Spinal cord (tissue), 10 donors: Measurements from ENCODE around the gene MDK. TPM values are rescaled to one million over a fixed set of nuclear protein-coding genes. Genes with fewer than 3 reads are reported as not detected.

ENCODE experiments used
- DNase-seq, 6 donors: peaks; one replicate each; pipeline versions ENCODE4 v3.0.0 to v3.0.0-alpha.2; 2013 to 2015; ENCODE audit warnings: low spot score in 6 of 6, low read depth in 4 of 6
- H3K27ac ChIP-seq: one replicate; pipeline ENCODE4 v1.5.1; 2013; ENCODE audit warnings: low read depth, low read length, control low read depth
- H3K27me3 ChIP-seq: one replicate; pipeline ENCODE4 v1.6.1; 2013; ENCODE audit warnings: low read length; ENCODE audit not compliant: control insufficient read depth, insufficient read depth
- H3K36me3 ChIP-seq: one replicate; pipeline ENCODE4 v1.6.1; 2013; ENCODE audit warnings: low read length; ENCODE audit not compliant: control insufficient read depth, insufficient read depth
- H3K4me1 ChIP-seq: one replicate; pipeline ENCODE4 v1.6.1; 2013; ENCODE audit warnings: low read length; ENCODE audit not compliant: control insufficient read depth, insufficient read depth
- H3K4me3 ChIP-seq: one replicate; pipeline ENCODE4 v1.5.1; 2013; ENCODE audit warnings: low read depth, low read length, control low read depth
- H3K9me3 ChIP-seq: one replicate; pipeline ENCODE4 v1.6.1; 2013; ENCODE audit warnings: low read length; ENCODE audit not compliant: control insufficient read depth, insufficient read depth
- WGBS: methylation state at CpG from one replicate; pipeline ENCODE4 v1.1.5; 2013; ENCODE audit warnings: missing lambda C conversion rate; ENCODE audit not compliant: insufficient coverage; 5-methylcytosine and 5-hydroxymethylcytosine counted together
- polyA plus RNA-seq, 2 donors: library from polyadenylated mRNA; unstranded; fragments of 120-200 nt; gene quantifications; one replicate each; pipeline ENCODE4 v1.2.1, GENCODE V29; 2013; ENCODE audit not compliant: insufficient read length in 2 of 2
- total RNA-seq, 2 donors: library from RNA; depleted of rRNA in 1 of 2; stranded (reverse); fragments of 120-200 nt in 1 of 2; fragments of >200 nt in 1 of 2; gene quantifications; one replicate each; pipeline versions ENCODE4 v1.2.3 to v1.2.4, GENCODE V29; 2013 to 2014
- donor health status: healthy.

MDK gene
- total and polyA plus RNA-seq, 4 donors, result 47.0 to 423 (median 259) TPM

DNA sequence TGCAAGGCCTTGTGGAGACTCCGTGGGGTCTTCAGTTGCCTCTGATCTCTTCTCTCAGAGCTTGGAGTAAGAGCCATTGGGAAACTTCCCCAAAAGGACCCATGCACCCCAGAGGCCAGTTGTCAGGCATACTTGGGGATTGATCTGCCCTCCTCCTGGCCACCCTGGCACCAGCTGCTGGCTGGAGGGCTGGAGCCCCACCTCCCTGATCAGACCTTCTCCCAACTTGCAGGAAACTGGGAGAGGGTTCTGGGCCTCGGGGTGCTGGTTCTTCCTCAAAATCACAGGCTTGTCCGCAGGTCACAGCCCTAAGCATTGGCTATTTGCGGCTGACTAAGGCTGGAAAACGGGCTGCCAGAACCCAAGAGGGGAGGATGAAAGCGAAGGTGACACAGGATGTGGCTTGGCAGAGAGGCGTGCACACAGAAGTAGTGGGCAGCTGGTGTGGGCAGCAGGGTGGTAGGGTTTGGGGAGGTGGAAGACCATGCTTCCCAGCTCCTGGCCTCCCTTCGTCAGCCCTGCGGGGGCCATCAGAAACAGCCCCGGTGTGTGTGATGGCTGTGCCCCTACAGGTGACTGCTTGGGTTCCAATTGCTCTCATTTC, 35.5 kb upstream of the MDK start:
- peaks cover 34% of the 10 kb centered on the region for H3K4me1 ChIP-seq
- no peaks in the 10 kb centered on the region for H3K27me3 ChIP-seq
- H3K36me3 ChIP-seq, result peaks cover 19% of the 10 kb centered on the region
- peak overlapping the region; percentile 21 for H3K4me3 ChIP-seq
- no peaks in the 10 kb centered on the region for H3K9me3 ChIP-seq
- H3K27ac ChIP-seq, result no peak overlapping the region
- WGBS, result 81% methylated on average over 10 of the region's 10 CpGs
- no peak for DNase-seq

GRCh38 chr11:46346886-46347636, 34.4 kb upstream of the MDK start, which contains the start of gene DGKZ:
TSS of gene DGKZ (plus strand) at chr11:46347463. CDS start at chr11:46347660, 197 bp downstream.
- H3K36me3 ChIP-seq, result peaks cover 26% of the 10 kb centered on the region
- no peaks in the 10 kb centered on the region for H3K27me3 ChIP-seq
- WGBS, result 8% methylated on average over 80 of the region's 80 CpGs
- no peaks in the 10 kb centered on the region for H3K9me3 ChIP-seq
- H3K27ac ChIP-seq, result no peak within 1 kb of the TSS
- H3K4me1 ChIP-seq, result peaks cover 41% of the 10 kb centered on the region
- DNase-seq, result peak; percentile 70 to 94 (median 76)
- H3K4me3 ChIP-seq, result peak within 1 kb of the TSS; percentile 68

DNA sequence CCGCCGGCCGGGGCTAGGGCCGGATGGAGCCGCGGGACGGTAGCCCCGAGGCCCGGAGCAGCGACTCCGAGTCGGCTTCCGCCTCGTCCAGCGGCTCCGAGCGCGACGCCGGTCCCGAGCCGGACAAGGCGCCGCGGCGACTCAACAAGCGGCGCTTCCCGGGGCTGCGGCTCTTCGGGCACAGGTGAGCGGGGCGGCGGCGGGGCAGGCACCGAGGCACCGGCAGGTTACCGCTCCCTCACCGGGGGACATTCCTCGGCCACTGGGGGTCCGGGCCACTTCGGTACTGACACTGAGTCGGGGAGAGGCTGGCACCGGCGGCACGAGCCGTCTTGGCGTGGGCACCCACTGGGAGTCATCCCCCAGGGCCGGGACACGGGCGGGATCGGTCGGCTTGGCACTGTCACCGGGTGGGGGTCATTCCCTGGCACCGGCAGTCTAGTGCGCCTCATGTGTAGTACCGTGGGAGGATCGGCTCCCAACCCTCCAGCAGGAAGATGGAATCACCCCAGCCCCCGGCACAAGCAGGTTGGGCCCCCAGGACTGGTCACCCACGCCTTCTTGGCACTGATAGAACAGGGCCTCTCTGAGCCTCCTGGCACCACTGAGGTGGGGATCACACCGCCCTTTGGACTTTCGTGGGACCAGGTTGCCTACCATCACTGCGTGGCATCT, 33.7 kb upstream of the MDK start:
- no peaks in the 10 kb centered on the region for H3K27me3 ChIP-seq
- H3K4me1 ChIP-seq, result peaks cover 46% of the 10 kb centered on the region
- peaks cover 33% of the 10 kb centered on the region for H3K36me3 ChIP-seq
- peak overlapping the region; percentile 68 for H3K4me3 ChIP-seq
- no peak overlapping the region for H3K27ac ChIP-seq
- 8% methylated on average over 62 of the region's 63 CpGs for WGBS
- H3K9me3 ChIP-seq, result no peaks in the 10 kb centered on the region
- DNase-seq, result no peak

- Histone ChIP-seq H3K27me3 (no peaks in the 10 kb centered on the region), H3K9me3 (no peaks in the 10 kb centered on the region), H3K27ac (no peak overlapping the region), H3K4me1 (peaks cover 55% of the 10 kb centered on the region), H3K36me3 (peaks cover 41% of the 10 kb centered on the region), H3K4me3 (peak overlapping the region; percentile 68)
- no peak for DNase-seq
- WGBS, result 70% methylated on average over 18 of the region's 18 CpGs
Observed at GRCh38 chr11:46348566-46349401, 32.7 kb upstream of the MDK start.

DNA sequence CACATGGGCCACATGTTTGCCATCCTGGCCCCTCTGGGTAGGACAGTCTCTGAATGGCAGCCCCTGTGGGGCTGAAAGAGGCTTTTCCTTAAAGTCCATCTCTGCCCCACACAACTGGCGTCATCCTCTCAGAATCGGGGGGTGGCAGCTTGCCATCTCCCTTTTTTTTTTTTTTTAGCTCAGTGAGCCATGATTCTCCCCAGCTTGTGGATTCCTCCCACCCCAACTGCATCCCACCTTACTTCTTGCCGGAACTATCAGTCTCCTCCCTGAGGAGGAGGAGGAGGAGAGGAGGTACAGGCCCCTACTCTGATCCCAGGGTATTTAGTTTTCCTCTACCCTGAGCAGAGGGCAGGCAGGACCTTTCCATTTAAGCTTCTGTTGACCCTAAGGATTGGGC, 30.8 kb upstream of the MDK start:
- H3K27me3 ChIP-seq, result no peaks in the 10 kb centered on the region
- 40% methylated on average over 2 of the region's 3 CpGs for WGBS

GRCh38 chr11:46351148-46351547, 30.3 kb upstream of the MDK start:
- H3K27me3 ChIP-seq, result no peaks in the 10 kb centered on the region
- 90% methylated on average over 7 of the region's 8 CpGs for WGBS
- no peak overlapping the region for H3K27ac ChIP-seq
- H3K4me3 ChIP-seq, result no peak overlapping the region
- peaks cover 52% of the 10 kb centered on the region for H3K4me1 ChIP-seq
- DNase-seq, result no peak
- H3K36me3 ChIP-seq, result peaks cover 36% of the 10 kb centered on the region
- H3K9me3 ChIP-seq, result no peaks in the 10 kb centered on the region

More for the DNA sequence above, 30.8 kb upstream of the MDK start:
- peaks cover 56% of the 10 kb centered on the region for H3K4me1 ChIP-seq
- H3K27ac ChIP-seq, result no peak overlapping the region
- H3K36me3 ChIP-seq, result peaks cover 36% of the 10 kb centered on the region
- DNase-seq, result no peak
- no peak overlapping the region for H3K4me3 ChIP-seq
- no peaks in the 10 kb centered on the region for H3K9me3 ChIP-seq

DNA sequence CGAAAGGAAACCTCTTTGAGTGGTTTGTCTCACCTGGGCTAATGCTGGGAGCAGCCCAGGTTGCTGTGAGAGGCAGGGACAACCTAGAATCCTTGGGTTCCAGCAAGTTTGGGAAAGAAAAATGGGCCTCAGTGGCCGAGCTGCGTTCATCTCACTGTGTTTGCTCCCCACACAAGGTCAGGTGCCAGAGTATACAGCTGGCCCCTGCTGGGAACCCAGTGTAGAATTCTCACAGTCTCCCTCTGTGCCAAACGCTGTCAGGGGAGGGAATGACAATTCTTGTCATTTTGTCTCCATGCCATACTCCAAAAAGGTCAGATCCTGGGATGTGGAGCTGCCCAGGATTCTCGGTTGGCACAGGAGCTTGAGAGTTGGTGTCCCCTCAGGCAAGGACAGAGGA, 29.9 kb upstream of the MDK start:
- no peak for DNase-seq
- Histone ChIP-seq H3K27ac (no peak overlapping the region), H3K9me3 (no peaks in the 10 kb centered on the region), H3K4me1 (peaks cover 52% of the 10 kb centered on the region), H3K36me3 (peaks cover 40% of the 10 kb centered on the region), H3K27me3 (no peaks in the 10 kb centered on the region), H3K4me3 (no peak overlapping the region)
- 65% methylated on average over 4 of the region's 5 CpGs for WGBS

DNA sequence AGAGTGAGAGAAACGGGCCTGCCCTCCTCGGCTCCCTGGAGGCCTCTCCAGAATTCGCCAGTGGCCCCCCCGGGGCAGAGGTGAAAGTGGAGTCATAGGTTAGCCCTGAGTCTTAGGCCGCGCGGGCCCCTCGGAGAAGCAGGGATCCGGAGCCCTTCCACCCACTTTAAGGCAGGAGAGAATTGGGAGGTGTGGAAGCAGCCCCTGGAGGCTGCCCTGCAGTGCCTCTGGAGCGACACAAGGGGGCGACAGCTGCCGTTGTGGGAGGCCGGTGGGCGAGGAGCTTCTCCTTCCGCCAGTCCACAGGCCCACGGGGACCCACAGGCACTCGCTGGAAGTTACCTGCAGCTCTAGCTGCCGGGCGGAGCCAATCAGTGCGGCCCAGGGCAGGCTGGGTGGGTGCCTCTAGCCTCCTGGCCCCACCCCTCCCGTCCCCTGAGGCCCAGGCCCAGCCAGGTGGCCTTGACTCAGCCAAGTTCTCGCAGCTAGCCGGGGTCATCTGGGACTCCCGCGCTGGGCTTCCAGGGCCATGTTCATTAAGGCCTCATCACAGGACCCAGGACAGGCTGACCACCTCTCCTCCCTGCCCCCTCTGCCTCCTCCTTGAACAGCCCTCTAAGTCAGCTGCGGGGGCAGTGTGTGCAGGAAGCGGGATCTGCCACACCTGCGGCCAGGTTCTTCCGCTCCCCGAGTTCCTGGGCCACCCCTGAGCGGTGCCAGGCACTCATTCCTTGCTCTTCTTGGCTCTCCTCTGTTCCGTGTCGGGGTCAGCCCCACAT, 29.2 kb upstream of the MDK start:
- DNase-seq, result no peak
- H3K27ac ChIP-seq, result no peak overlapping the region
- H3K36me3 ChIP-seq, result peaks cover 40% of the 10 kb centered on the region
- no peaks in the 10 kb centered on the region for H3K9me3 ChIP-seq
- peaks cover 48% of the 10 kb centered on the region for H3K4me1 ChIP-seq
- no peak overlapping the region for H3K4me3 ChIP-seq
- no peaks in the 10 kb centered on the region for H3K27me3 ChIP-seq
- 52% methylated on average over 32 of the region's 33 CpGs for WGBS

DNA sequence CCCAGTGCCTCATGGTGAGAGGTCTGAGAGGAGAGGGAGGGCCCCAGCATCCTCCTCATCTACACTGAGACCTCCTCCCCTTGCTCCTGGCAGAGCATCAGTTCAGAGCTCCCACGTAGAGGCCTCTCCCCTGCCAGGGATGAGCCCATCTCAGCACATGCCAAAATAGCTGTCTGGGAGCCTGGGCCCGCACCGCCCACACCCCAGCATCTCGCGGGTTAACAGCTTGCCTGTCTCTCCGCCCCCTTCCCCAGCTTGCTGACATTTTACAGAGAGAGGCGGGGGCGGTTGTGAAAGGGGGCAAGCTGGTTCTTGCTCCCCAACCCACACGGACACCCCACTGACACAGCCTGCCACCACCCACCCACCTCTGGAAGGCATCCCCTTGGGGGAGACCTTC, 27.8 kb upstream of the MDK start:
- no peak for DNase-seq
- no peaks in the 10 kb centered on the region for H3K27me3 ChIP-seq
- 26% methylated on average over 7 of the region's 9 CpGs for WGBS
- H3K4me3 ChIP-seq, result no peak overlapping the region
- H3K36me3 ChIP-seq, result peaks cover 45% of the 10 kb centered on the region
- peaks cover 38% of the 10 kb centered on the region for H3K4me1 ChIP-seq
- no peaks in the 10 kb centered on the region for H3K9me3 ChIP-seq
- H3K27ac ChIP-seq, result no peak overlapping the region
